GM19372 (cell line): Measurements from ENCODE around the gene RANBP3.

Source experiments
- ATAC-seq: cut with Tn5 transposase; IDR thresholded peaks from one replicate; pipeline ENCODE4 v1.9.1; 2021; ENCODE audit warnings: mild to moderate bottlenecking, low read depth, moderate library complexity; ENCODE audit not compliant: unreplicated experiment

The RANBP3 gene

GRCh38 chr19:5913739-5914357, 64.1 kb downstream of the RANBP3 start, which contains the start of gene CAPS:
TSS of gene CAPS (plus strand) at chr19:5914254. CDS start at chr19:5914407, 153 bp downstream.
- ATAC-seq = no peak

GRCh38 chr19:5911366-5911765, 66.6 kb downstream of the RANBP3 start:
- ATAC-seq = no peak

GRCh38 chr19:5910638-5910907, 67.4 kb downstream of the RANBP3 start:
- no peak for ATAC-seq

- no peak for ATAC-seq
Observed at GRCh38 chr19:5908773-5909442, 69.0 kb downstream of the RANBP3 start.

GRCh38 chr19:5907241-5907640, 70.7 kb downstream of the RANBP3 start:
- no peak for ATAC-seq

- ATAC-seq = no peak
Observed at GRCh38 chr19:5905114-5905778, 72.7 kb downstream of the RANBP3 start.

- ATAC-seq = peak; percentile 76
Observed at GRCh38 chr19:5904352-5905113, 73.4 kb downstream of the RANBP3 start, which contains the start of gene VMAC. TSS of gene VMAC (plus strand) at chr19:5904872. CDS start at chr19:5904891, 19 bp downstream.

GRCh38 chr19:5903624-5904351, 74.2 kb downstream of the RANBP3 start, which contains the start of gene NDUFA11:
TSS of gene NDUFA11 (minus strand) at chr19:5903790. CDS start at chr19:5903708, 82 bp downstream.
- peak; percentile 34 for ATAC-seq

- ATAC-seq = no peak
Observed at GRCh38 chr19:5903056-5903623, 74.8 kb downstream of the RANBP3 start.

- no peak for ATAC-seq
Observed at GRCh38 chr19:5900976-5901375, 77.0 kb downstream of the RANBP3 start.

- ATAC-seq = no peak
Observed at GRCh38 chr19:5899728-5900526, 78.0 kb downstream of the RANBP3 start.

GRCh38 chr19:5897189-5897969, 80.6 kb downstream of the RANBP3 start:
- no peak for ATAC-seq

- ATAC-seq = no peak
Observed at GRCh38 chr19:5896365-5897076, 81.4 kb downstream of the RANBP3 start.

GRCh38 chr19:5895890-5896289, 82.0 kb downstream of the RANBP3 start:
- ATAC-seq = no peak

- ATAC-seq = no peak
Observed at GRCh38 chr19:5895409-5895808, 82.5 kb downstream of the RANBP3 start.

- ATAC-seq = no peak
Observed at GRCh38 chr19:5894704-5895349, 83.1 kb downstream of the RANBP3 start.
